Measurements from ENCODE around the gene PKN1. TPM values are rescaled to one million over a fixed set of nuclear protein-coding genes. Genes with fewer than 3 reads are reported as not detected.

Gene PKN1
- total and polyA plus RNA-seq, 2 of the 13 experiments (the other 11 are each of a cell fraction or from before 2014, with no cell fraction given), result 45.7 to 54.5 TPM

- Histone ChIP-seq H3K9me3 (ENCODE audit: low read length) (no peaks in the 10 kb centered on the region), H3K4me2 (ENCODE audit: low read depth, low read length) (no peak overlapping the region), H3K27me3 (ENCODE audit: control insufficient read depth in 1 of 2, insufficient read depth in 2 of 2, low read length in 2 of 2) (peaks cover 0 to 1% of the 10 kb centered on the region in 2 experiments; a peak in 1 of 5 replicates), H3K4me1 (ENCODE audit: insufficient read depth, low read length) (0 out of 2 replicates have a peak, but pooled peaks cover 7% of the 10 kb centered on the region), H3K4me3 (replicated peaks in 1 of 3; ENCODE audit: insufficient read depth in 1 of 3, low read depth in 2 of 3, low read length in 3 of 3) (no peak overlapping the region), H4K20me1 (ENCODE audit: insufficient read depth, low read length) (no peaks in the 10 kb centered on the region), H3K36me3 (replicated peaks in 1 of 2; ENCODE audit: control insufficient read depth in 1 of 2, insufficient read depth in 2 of 2, low read length in 2 of 2) (no peaks in the 10 kb centered on the region), H3K27ac (ENCODE audit: extremely low read length, insufficient read depth, low read length) (no peak overlapping the region), H3K79me2 (ENCODE audit: insufficient read depth, low read length) (no peaks in the 10 kb centered on the region), H2AFZ (ENCODE audit: low read length) (no peak overlapping the region), H3K9ac (ENCODE audit: insufficient read depth, low read depth, low read length) (no peak overlapping the region)
- in situ Hi-C loops (cut with HindIII; ENCODE audit: extremely low pct_ligation_motif_present, low pct_unique_long_range_greater_than_20kb), result no loop called here
- intact Hi-C loops (cut with micrococcal nuclease; ENCODE audit: unreplicated experiment), result no loop called here
- POLR2A ChIA-PET, result no interaction called here
- CTCF ChIA-PET (ENCODE audit: low intra/inter-chr PET ratio, low total read pairs), result no interaction called here
- ATAC-seq (no peak), DNase-seq (ENCODE audit: low spot score) (no peak), FAIRE-seq (no peak)
- BruUV-seq (replicated peaks), result no TSS peak
- WGBS (ENCODE audit: low lambda C conversion rate), result 76% methylated on average over 5 of the region's 5 CpGs
- TF ChIP-seq RORA (CRISPR knock-in tag; IDR thresholded peaks at IDR 0.05), result no peak
- no peak for TF ChIP-seq ZNF263 (CRISPR knock-in tag; IDR thresholded peaks at IDR 0.05)
- no peak for TF ChIP-seq SYNCRIP (IDR thresholded peaks at IDR 0.05; ENCODE audit: insufficient read depth, low read depth, low read length)
- no peak for TF ChIP-seq ZNF775 (CRISPR knock-in tag; IDR thresholded peaks at IDR 0.05; ENCODE audit: borderline replicate concordance)
- TF ChIP-seq, protein P1, sequence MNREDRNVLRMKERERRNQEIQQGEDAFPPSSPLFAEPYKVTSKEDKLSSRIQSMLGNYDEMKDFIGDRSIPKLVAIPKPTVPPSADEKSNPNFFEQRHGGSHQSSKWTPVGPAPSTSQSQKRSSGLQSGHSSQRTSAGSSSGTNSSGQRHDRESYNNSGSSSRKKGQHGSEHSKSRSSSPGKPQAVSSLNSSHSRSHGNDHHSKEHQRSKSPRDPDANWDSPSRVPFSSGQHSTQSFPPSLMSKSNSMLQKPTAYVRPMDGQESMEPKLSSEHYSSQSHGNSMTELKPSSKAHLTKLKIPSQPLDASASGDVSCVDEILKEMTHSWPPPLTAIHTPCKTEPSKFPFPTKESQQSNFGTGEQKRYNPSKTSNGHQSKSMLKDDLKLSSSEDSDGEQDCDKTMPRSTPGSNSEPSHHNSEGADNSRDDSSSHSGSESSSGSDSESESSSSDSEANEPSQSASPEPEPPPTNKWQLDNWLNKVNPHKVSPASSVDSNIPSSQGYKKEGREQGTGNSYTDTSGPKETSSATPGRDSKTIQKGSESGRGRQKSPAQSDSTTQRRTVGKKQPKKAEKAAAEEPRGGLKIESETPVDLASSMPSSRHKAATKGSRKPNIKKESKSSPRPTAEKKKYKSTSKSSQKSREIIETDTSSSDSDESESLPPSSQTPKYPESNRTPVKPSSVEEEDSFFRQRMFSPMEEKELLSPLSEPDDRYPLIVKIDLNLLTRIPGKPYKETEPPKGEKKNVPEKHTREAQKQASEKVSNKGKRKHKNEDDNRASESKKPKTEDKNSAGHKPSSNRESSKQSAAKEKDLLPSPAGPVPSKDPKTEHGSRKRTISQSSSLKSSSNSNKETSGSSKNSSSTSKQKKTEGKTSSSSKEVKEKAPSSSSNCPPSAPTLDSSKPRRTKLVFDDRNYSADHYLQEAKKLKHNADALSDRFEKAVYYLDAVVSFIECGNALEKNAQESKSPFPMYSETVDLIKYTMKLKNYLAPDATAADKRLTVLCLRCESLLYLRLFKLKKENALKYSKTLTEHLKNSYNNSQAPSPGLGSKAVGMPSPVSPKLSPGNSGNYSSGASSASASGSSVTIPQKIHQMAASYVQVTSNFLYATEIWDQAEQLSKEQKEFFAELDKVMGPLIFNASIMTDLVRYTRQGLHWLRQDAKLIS (CRISPR knock-in tag; IDR thresholded peaks at IDR 0.05), result no peak
- no peak for TF ChIP-seq NFKBIZ (CRISPR knock-in tag; IDR thresholded peaks at IDR 0.05)
- TF ChIP-seq MXD3 (CRISPR knock-in tag; IDR thresholded peaks at IDR 0.05), result no peak
- TF ChIP-seq, protein P2, sequence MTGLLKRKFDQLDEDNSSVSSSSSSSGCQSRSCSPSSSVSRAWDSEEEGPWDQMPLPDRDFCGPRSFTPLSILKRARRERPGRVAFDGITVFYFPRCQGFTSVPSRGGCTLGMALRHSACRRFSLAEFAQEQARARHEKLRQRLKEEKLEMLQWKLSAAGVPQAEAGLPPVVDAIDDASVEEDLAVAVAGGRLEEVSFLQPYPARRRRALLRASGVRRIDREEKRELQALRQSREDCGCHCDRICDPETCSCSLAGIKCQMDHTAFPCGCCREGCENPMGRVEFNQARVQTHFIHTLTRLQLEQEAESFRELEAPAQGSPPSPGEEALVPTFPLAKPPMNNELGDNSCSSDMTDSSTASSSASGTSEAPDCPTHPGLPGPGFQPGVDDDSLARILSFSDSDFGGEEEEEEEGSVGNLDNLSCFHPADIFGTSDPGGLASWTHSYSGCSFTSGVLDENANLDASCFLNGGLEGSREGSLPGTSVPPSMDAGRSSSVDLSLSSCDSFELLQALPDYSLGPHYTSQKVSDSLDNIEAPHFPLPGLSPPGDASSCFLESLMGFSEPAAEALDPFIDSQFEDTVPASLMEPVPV (CRISPR knock-in tag; IDR thresholded peaks at IDR 0.05), result no peak
- no peak for TF ChIP-seq DR1 (CRISPR knock-in tag; IDR thresholded peaks at IDR 0.05)
- no peak for TF ChIP-seq NFE2 (CRISPR knock-in tag; IDR thresholded peaks at IDR 0.05)
- no peak for TF ChIP-seq ZMYM3 (CRISPR knock-in tag; IDR thresholded peaks at IDR 0.05)
- TF ChIP-seq KDM3A (CRISPR knock-in tag; IDR thresholded peaks at IDR 0.05; ENCODE audit: low read depth), result no peak
- no peak for TF ChIP-seq YEATS2 (CRISPR knock-in tag; IDR thresholded peaks at IDR 0.05; ENCODE audit: borderline replicate concordance)
- no peak for TF ChIP-seq ZNF431 (CRISPR knock-in tag; IDR thresholded peaks at IDR 0.05; ENCODE audit: borderline replicate concordance, low read depth)
- no peak for TF ChIP-seq GATA4 (IDR thresholded peaks at IDR 0.05; ENCODE audit: borderline replicate concordance, low read depth)
- no peak for TF ChIP-seq TRIM22 (IDR thresholded peaks at IDR 0.05)
- TF ChIP-seq ZBTB46 (CRISPR knock-in tag; IDR thresholded peaks at IDR 0.05; ENCODE audit: borderline replicate concordance), result no peak
Observed at GRCh38 chr19:14393329-14393728, 39.8 kb upstream of the PKN1 start.

All from HepG2 (cell line).